ENCODE results near the gene FOXL2NB. TPM values are rescaled to one million over a fixed set of nuclear protein-coding genes. Genes with fewer than 3 reads are reported as not detected.
A peak's percentile ranks its signal among the peaks of the same experiment; 100 is the strongest.
"Not testable (repeated sequence)": the region's sequence is repeated elsewhere in the genome, so short reads cannot be mapped to it uniquely, and the experiment has no call there.

FOXL2NB gene
- total RNA-seq, 1 donor from 2014 or later = not detected

DNA sequence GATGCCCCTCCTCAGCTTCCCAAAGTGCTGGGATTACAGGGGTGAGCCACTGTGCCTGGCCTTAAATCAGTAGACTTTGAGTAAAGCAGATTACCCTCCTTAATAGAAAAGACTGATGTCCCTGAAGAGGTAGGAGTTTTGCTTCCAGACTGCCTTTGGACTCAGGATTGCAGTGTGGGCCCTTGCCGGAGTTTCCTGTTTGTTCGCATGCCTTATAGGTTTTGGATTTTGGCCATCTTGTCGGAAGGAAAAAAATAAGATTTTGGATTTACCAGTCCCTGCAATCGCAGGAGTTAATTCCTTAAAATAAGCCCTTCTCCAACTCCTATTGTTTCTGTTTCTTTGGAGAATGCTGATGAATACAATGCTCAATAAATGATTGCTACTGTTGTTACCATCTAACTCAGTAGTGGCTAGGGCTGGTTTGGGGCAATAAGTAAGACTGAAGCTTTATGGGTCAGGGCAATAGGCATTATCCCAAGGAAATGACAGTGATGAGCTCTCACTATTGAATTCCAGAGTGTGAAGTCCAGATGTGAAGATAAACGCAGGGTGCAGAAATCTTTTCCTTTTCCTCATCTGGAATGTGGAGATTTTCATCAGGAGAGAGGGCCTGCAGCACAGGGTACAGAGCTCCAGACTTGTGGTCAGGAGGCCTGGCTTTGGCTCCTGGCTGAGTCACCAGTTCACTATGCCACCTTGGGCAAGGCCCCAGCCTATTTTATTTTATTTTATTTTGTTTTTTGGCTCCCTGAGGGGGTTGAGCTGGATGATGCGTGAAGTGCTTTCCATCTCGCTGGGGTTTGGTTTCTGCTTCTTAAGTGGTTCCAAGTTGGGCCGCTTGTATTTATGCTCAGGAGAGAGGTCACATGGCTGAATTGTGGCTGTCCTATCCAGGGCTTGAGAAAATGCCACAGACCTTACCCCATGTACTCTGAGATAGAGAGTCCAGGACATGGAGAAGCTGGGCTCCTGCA, 25.4 kb upstream of the FOXL2NB start:
- Histone ChIP-seq H3K36me3 (no peaks in the 10 kb centered on the region), H3K4me3 (no peak overlapping the region), H3K27ac (replicated peaks) (no peak overlapping the region), H3K27me3 (ENCODE audit: low read depth) (peaks cover 3% of the 10 kb centered on the region), H3K4me1 (peaks cover under 1% of the 10 kb centered on the region), H3K9me3 (replicated peaks) (no peaks in the 10 kb centered on the region)
- intact Hi-C loops (cut with micrococcal nuclease) = loop anchor here (5.0 kb wide), 1 partner anchor 324 kb away; no protein-coding TSS in a partner anchor
- TF ChIP-seq, protein P1, sequence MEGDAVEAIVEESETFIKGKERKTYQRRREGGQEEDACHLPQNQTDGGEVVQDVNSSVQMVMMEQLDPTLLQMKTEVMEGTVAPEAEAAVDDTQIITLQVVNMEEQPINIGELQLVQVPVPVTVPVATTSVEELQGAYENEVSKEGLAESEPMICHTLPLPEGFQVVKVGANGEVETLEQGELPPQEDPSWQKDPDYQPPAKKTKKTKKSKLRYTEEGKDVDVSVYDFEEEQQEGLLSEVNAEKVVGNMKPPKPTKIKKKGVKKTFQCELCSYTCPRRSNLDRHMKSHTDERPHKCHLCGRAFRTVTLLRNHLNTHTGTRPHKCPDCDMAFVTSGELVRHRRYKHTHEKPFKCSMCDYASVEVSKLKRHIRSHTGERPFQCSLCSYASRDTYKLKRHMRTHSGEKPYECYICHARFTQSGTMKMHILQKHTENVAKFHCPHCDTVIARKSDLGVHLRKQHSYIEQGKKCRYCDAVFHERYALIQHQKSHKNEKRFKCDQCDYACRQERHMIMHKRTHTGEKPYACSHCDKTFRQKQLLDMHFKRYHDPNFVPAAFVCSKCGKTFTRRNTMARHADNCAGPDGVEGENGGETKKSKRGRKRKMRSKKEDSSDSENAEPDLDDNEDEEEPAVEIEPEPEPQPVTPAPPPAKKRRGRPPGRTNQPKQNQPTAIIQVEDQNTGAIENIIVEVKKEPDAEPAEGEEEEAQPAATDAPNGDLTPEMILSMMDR (IDR thresholded peaks at IDR 0.05; ENCODE audit: borderline replicate concordance) = no peak
- DNase-seq = no peak

DNA sequence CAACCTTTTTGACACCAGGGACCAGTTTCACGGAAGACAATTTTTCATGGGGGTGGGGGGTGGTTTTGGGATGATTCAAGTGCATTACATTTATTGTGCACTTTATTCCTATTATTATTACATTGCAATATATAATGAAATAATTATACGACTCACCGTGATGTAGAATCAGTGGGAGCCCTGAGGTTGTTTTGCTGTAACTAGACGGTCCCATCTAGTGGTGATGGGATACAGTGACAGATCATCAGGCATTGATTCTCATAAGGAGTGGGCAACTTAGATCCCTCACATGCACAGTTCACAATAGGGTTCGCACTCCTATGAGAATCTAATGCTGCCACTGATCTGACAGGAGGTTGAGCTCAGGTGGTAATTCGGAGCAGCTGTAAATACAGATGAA, 24.6 kb upstream of the FOXL2NB start:
- not testable (repeated sequence) for H3K27me3 ChIP-seq (ENCODE audit: low read depth); H3K4me1 ChIP-seq; H3K9me3 ChIP-seq (replicated peaks); H3K27ac ChIP-seq (replicated peaks); H3K4me3 ChIP-seq; DNase-seq; H3K36me3 ChIP-seq
- intact Hi-C loops (cut with micrococcal nuclease) = loop anchor here (5.0 kb wide), 1 partner anchor 325 kb away; no protein-coding TSS in a partner anchor

DNA sequence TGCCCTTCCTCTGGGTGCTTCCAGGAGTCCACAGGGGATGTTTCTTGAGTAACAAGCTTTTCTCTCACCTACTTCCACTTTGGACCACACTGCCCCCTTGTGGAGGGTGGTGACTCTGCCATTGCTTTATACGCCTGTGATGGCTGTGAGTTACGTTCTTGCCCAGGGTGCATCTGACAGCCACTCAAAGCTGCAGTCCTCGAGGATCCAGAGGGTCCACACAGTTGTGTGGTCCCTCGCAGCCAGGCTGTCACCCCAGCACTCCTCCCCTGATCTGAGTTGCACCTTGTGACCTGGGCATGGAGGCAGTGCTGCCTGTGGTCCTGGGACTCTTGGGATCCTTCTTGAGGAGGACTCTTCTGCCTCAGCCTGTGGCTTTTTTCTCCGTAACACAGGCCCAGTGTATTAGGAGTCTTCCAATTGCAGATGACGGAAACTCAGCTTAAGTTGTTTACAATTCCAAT, 23.5 kb upstream of the FOXL2NB start:
- DNase-seq = peak; percentile 74
- peaks cover 3% of the 10 kb centered on the region for H3K27me3 ChIP-seq (ENCODE audit: low read depth)
- no peaks in the 10 kb centered on the region for H3K36me3 ChIP-seq
- no peak overlapping the region for H3K4me3 ChIP-seq
- H3K9me3 ChIP-seq (replicated peaks) = no peaks in the 10 kb centered on the region
- no peak overlapping the region for H3K27ac ChIP-seq (replicated peaks)
- TF ChIP-seq, protein P1 (IDR thresholded peaks at IDR 0.05; ENCODE audit: borderline replicate concordance) = peak; percentile 94
- H3K4me1 ChIP-seq = no peaks in the 10 kb centered on the region
- intact Hi-C loops (cut with micrococcal nuclease) = loop anchor here (5.0 kb wide), 1 partner anchor 326 kb away; no protein-coding TSS in a partner anchor

DNA sequence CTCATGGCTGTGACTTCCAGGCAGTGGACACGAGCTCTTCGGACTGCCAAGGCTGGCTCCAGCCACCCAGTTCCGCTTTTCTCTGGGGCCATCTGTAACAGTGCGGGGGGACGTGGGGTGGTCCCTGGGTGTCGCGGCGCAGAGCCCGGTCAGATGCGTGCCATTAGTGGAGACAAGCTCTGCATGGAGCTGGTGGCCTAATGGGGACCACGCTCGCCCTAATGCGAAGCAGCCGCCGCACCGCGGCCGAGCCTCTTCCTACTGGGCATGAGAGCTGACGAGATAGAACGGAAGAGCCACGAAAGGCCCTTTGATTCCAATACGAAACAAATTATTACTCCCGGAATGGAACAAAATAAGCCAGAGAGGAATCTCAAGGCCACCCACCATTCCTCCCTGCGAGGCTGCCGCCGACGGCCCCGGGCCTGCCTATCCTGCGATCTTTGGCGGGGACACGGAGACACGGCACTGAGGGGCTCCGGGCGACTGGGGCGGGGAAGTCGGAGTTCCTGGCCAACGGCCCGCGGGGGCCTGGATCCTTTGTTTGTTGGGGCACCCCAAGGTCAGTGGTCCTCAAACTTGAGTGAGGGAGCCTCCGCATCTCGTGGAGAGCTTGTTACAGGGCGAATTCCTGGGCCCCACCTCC, 18.2 kb upstream of the FOXL2NB start:
- peaks cover 29% of the 10 kb centered on the region for H3K27me3 ChIP-seq (ENCODE audit: low read depth)
- no peak for DNase-seq
- H3K4me1 ChIP-seq = no peaks in the 10 kb centered on the region
- H3K9me3 ChIP-seq (replicated peaks) = no peaks in the 10 kb centered on the region
- intact Hi-C loops (cut with micrococcal nuclease) = no loop called here
- no peak overlapping the region for H3K27ac ChIP-seq (replicated peaks)
- no peak overlapping the region for H3K4me3 ChIP-seq
- TF ChIP-seq, protein P1 (IDR thresholded peaks at IDR 0.05; ENCODE audit: borderline replicate concordance) = no peak
- no peaks in the 10 kb centered on the region for H3K36me3 ChIP-seq

DNA sequence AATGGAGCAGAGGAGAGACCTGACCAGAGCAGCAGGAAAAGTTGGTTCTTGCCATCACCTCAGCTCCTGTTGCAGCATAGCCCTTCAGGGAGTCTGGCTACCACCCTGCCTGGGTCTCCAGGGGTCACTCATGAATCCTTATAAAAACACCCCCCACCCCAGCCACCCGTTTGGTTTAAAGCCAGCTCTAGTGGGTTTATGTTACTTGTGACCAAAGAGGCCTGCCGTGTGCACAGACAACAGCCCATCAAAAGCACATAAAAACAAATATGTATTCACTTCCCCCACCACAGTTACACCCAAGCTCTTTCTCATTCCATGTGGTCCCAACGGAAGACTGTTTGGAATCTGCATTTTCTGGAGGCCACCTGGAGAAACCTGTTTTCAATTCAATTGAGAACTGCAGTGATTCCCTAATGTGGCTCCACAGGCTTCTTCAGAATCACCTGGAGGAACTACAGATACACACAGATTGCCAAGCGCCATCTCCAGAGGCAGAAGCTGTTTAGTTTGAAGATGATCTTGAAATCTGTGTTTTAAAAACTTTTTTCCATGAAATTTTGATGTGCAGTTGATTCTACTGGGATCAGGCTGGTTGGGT, 13.8 kb upstream of the FOXL2NB start:
- Histone ChIP-seq H3K27me3 (ENCODE audit: low read depth) (peaks cover 64% of the 10 kb centered on the region), H3K9me3 (replicated peaks) (no peaks in the 10 kb centered on the region), H3K4me3 (no peak overlapping the region), H3K4me1 (peaks cover 26% of the 10 kb centered on the region), H3K27ac (replicated peaks) (no peak overlapping the region), H3K36me3 (no peaks in the 10 kb centered on the region)
- DNase-seq = no peak
- intact Hi-C loops (cut with micrococcal nuclease) = no loop called here
- TF ChIP-seq, protein P1 (IDR thresholded peaks at IDR 0.05; ENCODE audit: borderline replicate concordance) = no peak
